Pancreas (tissue), 10 donors: Measurements from ENCODE around the gene CHSY3. TPM values are rescaled to one million over a fixed set of nuclear protein-coding genes. Genes with fewer than 3 reads are reported as not detected.
A peak's percentile ranks its signal among the peaks of the same experiment; 100 is the strongest.

ENCODE experiments used
- ATAC-seq, 4 donors: fragments of 200-7000 bp; cut with Tn5 transposase; one replicate each; pipeline versions ENCODE4 v1.8.0 to v1.9.1; 2020; ENCODE audit warnings: mild to moderate bottlenecking in 4 of 4, moderate library complexity in 4 of 4
- DNase-seq, 6 donors: peaks; one replicate each; pipeline ENCODE4 v3.0.0-alpha.2; 2020
- FAIRE-seq: peaks from 2 replicates; lab custom pipeline; 2012; peaks lifted over from hg19 to GRCh38; lab: Jason Lieb, UNC
- H3K27ac ChIP-seq, 4 donors: fragments of 200-600 bp; sonication (generic); 1 replicate in 3 of 4; 2 replicates in 1 of 4; pipeline versions ENCODE4 v1.5.0 to v1.8.0; 2020
- H3K27me3 ChIP-seq, 4 donors: fragments of 200-600 bp; one replicate each; pipeline ENCODE4 v1.8.0; 2021
- H3K36me3 ChIP-seq, 3 donors: fragments of 200-600 bp; sonication (generic) in 1 of 3; one replicate each; pipeline versions ENCODE4 v1.5.0 to v1.8.0; 2020 to 2021
- H3K4me1 ChIP-seq, 3 donors: fragments of 200-600 bp; one replicate each; pipeline ENCODE4 v1.8.0; 2021
- H3K4me3 ChIP-seq, 4 donors: fragments of 200-600 bp; sonication (generic) in 2 of 4; one replicate each; pipeline versions ENCODE4 v1.5.0 to v1.8.0; 2020 to 2021
- H3K9me3 ChIP-seq, 4 donors: fragments of 200-600 bp; one replicate each; pipeline ENCODE4 v1.8.0; 2021
- CTCF ChIP-seq, 4 donors: fragments of 200-600 bp; sonication (generic) in 3 of 4; IDR thresholded peaks; one replicate each; pipeline versions ENCODE4 v1.5.0 to v1.8.0; 2021; ENCODE audit warnings: antibody characterized with exemption in 4 of 4
- WGBS, 2 donors: extraction: QIAGEN DNeasy Blood & Tissue Kit; methylation state at CpG; one replicate each; pipeline ENCODE4 v1.1.7; 2013; 5-methylcytosine and 5-hydroxymethylcytosine counted together
- intact Hi-C, 3 donors: fragments of 100-400 bp; cut with DNase I; formaldehyde crosslinking; loops; one replicate each; pipeline versions ENCODE4 v1.11.1 to v1.14.2; 2022
- polyA plus RNA-seq, 2 donors: library from polyadenylated mRNA; stranded (reverse); fragments of 200-250 nt; gene quantifications; one replicate each; pipeline ENCODE4 v1.2.3, GENCODE V29; 2013
- total RNA-seq, 6 donors: library from RNA; stranded (reverse); fragmentation: NEBNext Ultra II Directional in 4 of 6; extraction: Animal tissue kit (Norgen Biotek cat#: 25700) in 4 of 6; gene quantifications; one replicate each; pipeline versions ENCODE4 v1.2.1 to v1.2.4, GENCODE V29; 2021 to 2023
- donor health status: healthy with polysubstance abuse.
- donor health status: DM: no; HTN: no; CAD: no; lungs with moderate emphysema.
- donor health status: DM: no; HTN: no; CAD: no.
- donor health status: control.
- donor health status: control.
- donor health status: Bipolar disorder and iron deficiency.
- donor health status: DM: yes; HTN: yes; CAD: no.
- donor health status: DM: no; HTN: no; CAD: no.
- donor health status: DM: no; HTN: no; CAD: no.
- donor health status: DM: yes; HTN: yes; CAD: no.

The CHSY3 gene
- total and polyA plus RNA-seq, 8 donors = 0.07 to 1.2 (median 0.16) TPM

- no peak for TF ChIP-seq CTCF (IDR thresholded peaks at IDR 0.05)
- H3K36me3 ChIP-seq = no peaks in the 10 kb centered on the region
- no peaks in the 10 kb centered on the region for H3K27me3 ChIP-seq
- no peak overlapping the region for H3K27ac ChIP-seq
- intact Hi-C loops = no loop called here
- H3K4me1 ChIP-seq = no peaks in the 10 kb centered on the region
- no peak overlapping the region for H3K4me3 ChIP-seq
- DNase-seq (no peak), FAIRE-seq (no peak), ATAC-seq (peak in 2 of 4 donors; percentile 23 to 48)
- H3K9me3 ChIP-seq = no peaks in the 10 kb centered on the region
- 10 to 13% methylated on average over 2 of the region's 2 CpGs for WGBS, 2 donors
These were observed 247.0 kb downstream of the CHSY3 start for GRCh38 chr5:130151239-130151638.

- Histone ChIP-seq H3K27ac (no peak overlapping the region), H3K36me3 (no peaks in the 10 kb centered on the region), H3K9me3 (no peaks in the 10 kb centered on the region), H3K4me1 (no peaks in the 10 kb centered on the region), H3K27me3 (no peaks in the 10 kb centered on the region), H3K4me3 (no peak overlapping the region)
- TF ChIP-seq CTCF (IDR thresholded peaks at IDR 0.05) = no peak
- FAIRE-seq (no peak), DNase-seq (no peak), ATAC-seq (no peak)
- WGBS, 2 donors = 55 to 59% methylated on average over 5 of the region's 5 CpGs
- intact Hi-C loops = no loop called here
These were observed 251.2 kb downstream of the CHSY3 start for GRCh38 chr5:130155345-130156011.

- Histone ChIP-seq H3K27me3 (no peaks in the 10 kb centered on the region), H3K27ac (no peak overlapping the region), H3K4me3 (no peak overlapping the region), H3K36me3 (no peaks in the 10 kb centered on the region), H3K4me1 (no peaks in the 10 kb centered on the region), H3K9me3 (no peaks in the 10 kb centered on the region)
- FAIRE-seq (no peak), DNase-seq (no peak), ATAC-seq (no peak)
- 66% methylated on average over 3 of the region's 3 CpGs for WGBS, 2 donors
- no peak for TF ChIP-seq CTCF (IDR thresholded peaks at IDR 0.05)
- intact Hi-C loops = no loop called here
These were observed 253.8 kb downstream of the CHSY3 start for GRCh38 chr5:130158036-130158435.

- WGBS, 2 donors = 83 to 88% methylated on average over 3 of the region's 3 CpGs
- no peak for ATAC-seq
These were observed 255.7 kb downstream of the CHSY3 start for GRCh38 chr5:130159968-130160367.

More at GRCh38 chr5:130159968-130160367, 255.7 kb downstream of the CHSY3 start:
- H3K4me3 ChIP-seq = no peak overlapping the region
- no peak for FAIRE-seq
- DNase-seq = no peak
- H3K27me3 ChIP-seq = no peaks in the 10 kb centered on the region
- H3K36me3 ChIP-seq = no peaks in the 10 kb centered on the region
- no peak overlapping the region for H3K27ac ChIP-seq
- H3K4me1 ChIP-seq = no peaks in the 10 kb centered on the region
- no peak for TF ChIP-seq CTCF (IDR thresholded peaks at IDR 0.05)
- no peaks in the 10 kb centered on the region for H3K9me3 ChIP-seq
- intact Hi-C loops = no loop called here
